Uterus (tissue), 4 donors: ENCODE measurements around the gene SFXN3. TPM values are rescaled to one million over a fixed set of nuclear protein-coding genes. Genes with fewer than 3 reads are reported as not detected.

ENCODE experiments used
- DNase-seq, 2 donors: peaks; one replicate each; pipeline ENCODE4 v3.0.0-alpha.2; 2019 to 2020
- H3K27ac ChIP-seq, 2 donors: fragments of 200-600 bp; sonication (generic); 1 replicate in 1 of 2; 2 replicates in 1 of 2; pipeline ENCODE4 v1.5.1; 2016 to 2018
- H3K27me3 ChIP-seq, 2 donors: fragments of 200-600 bp; sonication (generic); one replicate each; pipeline ENCODE4 v1.5.1; 2018 to 2019; ENCODE audit warnings: control low read depth in 1 of 2
- H3K36me3 ChIP-seq, 2 donors: fragments of 200-600 bp; sonication (generic); one replicate each; pipeline ENCODE4 v1.5.1; 2019; ENCODE audit warnings: control low read depth in 1 of 2
- H3K4me1 ChIP-seq, 2 donors: fragments of 200-600 bp; sonication (generic); one replicate each; pipeline ENCODE4 v1.5.1; 2018 to 2019; ENCODE audit warnings: control low read depth in 1 of 2
- H3K4me3 ChIP-seq, 2 donors: fragments of 200-600 bp; sonication (generic); 1 replicate in 1 of 2; 2 replicates in 1 of 2; pipeline ENCODE4 v1.5.1; 2018 to 2019; ENCODE audit warnings: mild to moderate bottlenecking in 1 of 2
- H3K9me3 ChIP-seq, 2 donors: fragments of 200-600 bp; sonication (generic); one replicate each; pipeline ENCODE4 v1.5.1; 2019; ENCODE audit warnings: control low read depth in 1 of 2
- POLR2A ChIP-seq, 2 donors: fragments of 450-650 bp; IDR thresholded peaks; one replicate each; pipeline ENCODE4 v1.6.1; 2016; ENCODE audit warnings: antibody characterized with exemption in 2 of 2, mild to moderate bottlenecking in 1 of 2, moderate library complexity in 1 of 2
- intact Hi-C: fragments of 100-400 bp; cut with DNase I; formaldehyde crosslinking; loops from one replicate; pipeline ENCODE4 v1.15.1; 2023; ENCODE audit warnings: low total_unique reads
- total RNA-seq, 4 donors: library from RNA; depleted of rRNA in 3 of 4; stranded (reverse); fragments of >200 nt in 3 of 4; gene quantifications; one replicate each; pipeline versions ENCODE4 v1.1.0 to v1.2.4, GENCODE V29; 2014 to 2023
- TF ChIP-seq, protein P1 (sequence below), 4 experiments: fragments of 200-600 bp in 2 of 4; fragments of 450-650 bp in 2 of 4; sonication (generic) in 2 of 4; IDR thresholded peaks; one replicate each; pipeline ENCODE4 v1.5.1; 2016 to 2019; ENCODE audit warnings: antibody characterized with exemption in 4 of 4, mild to moderate bottlenecking in 2 of 4, moderate library complexity in 1 of 4
- donor health status: DM: yes; HTN: yes; CAD: no.

SFXN3 gene
- total RNA-seq, 4 donors from 2014 or later = 34.6 to 161 (median 58.1) TPM

DNA sequence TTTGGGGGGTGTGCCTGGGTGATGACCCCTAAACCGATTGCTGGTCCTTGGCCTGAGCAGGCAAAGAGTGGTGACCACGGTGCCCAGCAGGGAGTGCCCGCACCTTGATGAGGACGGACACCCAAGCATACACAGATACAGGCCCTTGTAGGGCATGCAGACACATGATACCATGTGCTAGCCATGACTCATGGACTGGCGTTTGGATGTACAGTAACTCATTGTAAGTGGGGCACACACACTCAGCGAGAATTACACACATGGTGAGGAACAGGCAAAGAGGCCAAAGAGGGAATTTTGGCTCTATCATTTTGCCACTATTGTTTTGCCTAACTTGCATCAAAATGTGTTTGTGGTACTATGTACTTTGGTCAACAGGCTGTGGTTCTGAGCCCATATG, 54.8 kb downstream of the SFXN3 start:
- intact Hi-C loops = no loop called here
- no peak overlapping the region for H3K4me3 ChIP-seq
- H3K27ac ChIP-seq = no peak overlapping the region
- H3K9me3 ChIP-seq = no peaks in the 10 kb centered on the region
- no peak for DNase-seq
- TF ChIP-seq, protein P1, sequence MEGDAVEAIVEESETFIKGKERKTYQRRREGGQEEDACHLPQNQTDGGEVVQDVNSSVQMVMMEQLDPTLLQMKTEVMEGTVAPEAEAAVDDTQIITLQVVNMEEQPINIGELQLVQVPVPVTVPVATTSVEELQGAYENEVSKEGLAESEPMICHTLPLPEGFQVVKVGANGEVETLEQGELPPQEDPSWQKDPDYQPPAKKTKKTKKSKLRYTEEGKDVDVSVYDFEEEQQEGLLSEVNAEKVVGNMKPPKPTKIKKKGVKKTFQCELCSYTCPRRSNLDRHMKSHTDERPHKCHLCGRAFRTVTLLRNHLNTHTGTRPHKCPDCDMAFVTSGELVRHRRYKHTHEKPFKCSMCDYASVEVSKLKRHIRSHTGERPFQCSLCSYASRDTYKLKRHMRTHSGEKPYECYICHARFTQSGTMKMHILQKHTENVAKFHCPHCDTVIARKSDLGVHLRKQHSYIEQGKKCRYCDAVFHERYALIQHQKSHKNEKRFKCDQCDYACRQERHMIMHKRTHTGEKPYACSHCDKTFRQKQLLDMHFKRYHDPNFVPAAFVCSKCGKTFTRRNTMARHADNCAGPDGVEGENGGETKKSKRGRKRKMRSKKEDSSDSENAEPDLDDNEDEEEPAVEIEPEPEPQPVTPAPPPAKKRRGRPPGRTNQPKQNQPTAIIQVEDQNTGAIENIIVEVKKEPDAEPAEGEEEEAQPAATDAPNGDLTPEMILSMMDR (IDR thresholded peaks at IDR 0.05) = no peak
- no peak for TF ChIP-seq POLR2A (IDR thresholded peaks at IDR 0.05)
- H3K4me1 ChIP-seq = no peaks in the 10 kb centered on the region
- H3K27me3 ChIP-seq = peaks cover 0 to 4% of the 10 kb centered on the region in 2 donors
- H3K36me3 ChIP-seq = no peaks in the 10 kb centered on the region

DNA sequence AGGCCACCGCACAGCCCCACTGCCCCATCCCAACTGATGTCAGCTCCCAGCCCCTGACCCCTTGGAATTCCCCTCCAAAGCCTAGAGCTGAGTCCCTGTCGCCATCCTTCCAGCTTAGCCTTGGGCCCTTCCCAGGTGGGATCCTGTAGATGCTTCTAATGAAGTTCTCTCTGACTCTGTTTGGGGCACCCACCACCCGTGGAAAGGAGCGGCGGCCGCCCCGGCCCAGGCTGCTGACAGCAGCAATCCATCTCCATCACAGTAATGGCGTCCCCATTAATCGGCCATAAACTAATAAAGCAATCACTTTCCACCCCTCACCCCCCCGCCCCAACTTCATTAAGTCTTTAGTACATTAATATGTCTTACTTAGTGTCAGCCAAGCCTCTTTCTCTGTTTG, 56.3 kb downstream of the SFXN3 start:
- H3K27me3 ChIP-seq = peaks cover 0 to 8% of the 10 kb centered on the region in 2 donors
- intact Hi-C loops = no loop called here
- DNase-seq = no peak
- no peaks in the 10 kb centered on the region for H3K36me3 ChIP-seq
- TF ChIP-seq POLR2A (IDR thresholded peaks at IDR 0.05) = no peak
- TF ChIP-seq, protein P1 (IDR thresholded peaks at IDR 0.05) = no peak
- H3K4me1 ChIP-seq = no peaks in the 10 kb centered on the region
- H3K4me3 ChIP-seq = no peak overlapping the region
- H3K9me3 ChIP-seq = no peaks in the 10 kb centered on the region
- no peak overlapping the region for H3K27ac ChIP-seq

DNA sequence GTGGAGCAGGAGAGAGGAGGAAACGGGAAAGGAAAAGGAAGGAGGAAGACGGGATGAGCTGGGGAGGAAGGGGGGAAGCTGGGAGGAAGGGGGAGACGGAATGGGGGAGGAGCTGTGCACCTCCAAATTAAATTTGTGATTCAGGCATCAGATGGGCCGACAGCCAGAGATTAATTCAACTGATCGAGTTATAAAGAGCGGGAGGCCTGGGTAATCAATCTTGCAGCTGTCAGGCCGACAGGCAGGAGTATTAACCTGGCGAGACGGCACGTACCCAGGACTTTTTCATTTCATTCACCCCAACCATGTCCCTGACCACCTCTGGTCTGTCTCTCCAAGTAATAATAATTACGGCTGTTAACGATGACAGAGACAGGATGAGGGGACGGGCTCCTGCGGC, 56.9 kb downstream of the SFXN3 start:
- Histone ChIP-seq H3K4me1 (no peaks in the 10 kb centered on the region), H3K4me3 (no peak overlapping the region), H3K36me3 (no peaks in the 10 kb centered on the region), H3K9me3 (no peaks in the 10 kb centered on the region), H3K27ac (no peak overlapping the region), H3K27me3 (peaks cover 0 to 11% of the 10 kb centered on the region in 2 donors)
- no peak for TF ChIP-seq POLR2A (IDR thresholded peaks at IDR 0.05)
- TF ChIP-seq, protein P1 (IDR thresholded peaks at IDR 0.05) = no peak
- intact Hi-C loops = no loop called here
- DNase-seq = no peak

DNA sequence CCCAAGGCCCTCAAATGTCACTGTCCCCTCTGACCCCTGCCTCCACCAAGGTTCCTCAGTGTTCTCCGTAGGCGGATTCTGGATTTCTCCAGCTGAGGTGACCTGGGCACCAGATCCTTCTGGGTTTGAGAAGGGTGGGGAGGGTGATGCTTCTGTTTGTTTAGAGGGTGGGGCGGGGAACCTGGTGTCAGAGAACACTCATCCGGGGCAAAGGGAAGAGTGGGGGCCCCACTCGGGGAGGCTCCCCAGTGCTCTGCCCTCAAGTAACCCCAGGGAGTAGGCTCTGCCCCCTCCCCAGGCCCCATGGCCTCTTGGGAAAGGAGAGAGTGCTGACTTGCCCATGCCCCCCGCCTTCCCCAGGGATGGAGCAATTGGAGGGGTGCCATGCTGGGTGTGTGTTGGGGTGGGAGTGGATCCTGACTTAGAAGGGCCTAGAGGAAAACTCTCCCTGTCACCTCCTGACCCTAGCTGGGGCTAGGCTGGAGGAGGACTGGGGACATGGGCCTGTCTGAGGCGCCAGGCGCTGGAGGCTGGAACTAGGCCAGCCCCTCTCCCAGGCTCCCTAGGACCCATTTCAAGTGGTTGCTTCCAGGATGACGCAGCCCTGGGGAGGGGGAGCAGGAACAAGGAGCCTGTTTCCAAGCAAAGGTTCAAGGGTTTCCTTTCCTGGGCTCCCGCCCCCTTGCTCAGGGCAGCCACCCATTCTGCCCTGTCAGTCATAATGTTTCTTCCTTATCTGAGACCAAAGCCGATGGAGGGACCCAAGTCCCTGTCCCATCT, 58.7 kb downstream of the SFXN3 start:
- intact Hi-C loops = no loop called here
- peaks cover 0 to 15% of the 10 kb centered on the region in 2 donors for H3K27me3 ChIP-seq

DNA sequence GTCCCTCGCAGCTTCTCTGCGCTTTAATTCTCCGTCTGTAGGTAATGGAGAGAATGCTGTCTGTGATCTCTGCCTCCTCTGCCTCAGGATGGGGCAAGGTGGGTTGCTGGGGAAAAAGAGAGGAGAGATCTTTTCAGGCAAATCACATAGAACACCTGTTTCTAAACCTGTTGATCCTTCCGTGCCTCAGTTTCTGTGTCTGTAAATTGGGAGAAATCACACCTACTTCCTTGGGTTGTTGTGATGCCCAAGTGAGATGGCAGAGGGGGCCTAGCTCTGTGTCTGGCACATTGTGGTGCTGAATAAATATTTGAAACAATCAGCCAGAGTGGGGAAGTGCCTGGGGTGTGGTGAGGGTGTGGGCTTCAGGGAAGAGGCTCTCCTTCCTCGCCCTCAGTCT, 59.6 kb downstream of the SFXN3 start:
- TF ChIP-seq, protein P1 (IDR thresholded peaks at IDR 0.05) = no peak
- TF ChIP-seq POLR2A (IDR thresholded peaks at IDR 0.05) = no peak
- Histone ChIP-seq H3K27ac (no peak overlapping the region), H3K27me3 (peaks cover 0 to 15% of the 10 kb centered on the region in 2 donors), H3K36me3 (no peaks in the 10 kb centered on the region), H3K4me3 (no peak overlapping the region), H3K4me1 (no peaks in the 10 kb centered on the region), H3K9me3 (no peaks in the 10 kb centered on the region)
- no peak for DNase-seq
- intact Hi-C loops = no loop called here

More for the DNA sequence above, 58.7 kb downstream of the SFXN3 start:
- Histone ChIP-seq H3K36me3 (no peaks in the 10 kb centered on the region), H3K9me3 (no peaks in the 10 kb centered on the region), H3K27ac (no peak overlapping the region), H3K4me1 (no peaks in the 10 kb centered on the region), H3K4me3 (no peak overlapping the region)
- DNase-seq = no peak
- TF ChIP-seq POLR2A (IDR thresholded peaks at IDR 0.05) = no peak
- TF ChIP-seq, protein P1 (IDR thresholded peaks at IDR 0.05) = no peak
